SK-N-SH (cell line): ENCODE measurements around the gene NTRK2.

Source experiments
- CHD2 ChIP-seq: fragments of 150-350 bp; IDR thresholded peaks from 2 replicates; pipeline ENCODE4 v1.6.1; 2018; ENCODE audit warnings: low read length; ENCODE audit not compliant: partially characterized antibody
- CTCF ChIP-seq: fragments of 200-600 bp; sonication (generic); IDR thresholded peaks from 2 replicates; pipeline ENCODE4 v1.6.1; 2017; ENCODE audit warnings: antibody characterized with exemption, mild to moderate bottlenecking, moderate library complexity
- EP300 ChIP-seq, 2 experiments: IDR thresholded peaks; 2 replicates each; pipeline versions ENCODE4 v1.4.0 to v1.6.1; 2012; ENCODE audit warnings: borderline replicate concordance in 1 of 2, low read depth in 1 of 2, low read length in 1 of 2
- EZH2phosphoT487 ChIP-seq: fragments of 200-600 bp; sonication (generic); IDR thresholded peaks from 2 replicates; pipeline ENCODE4 v1.6.1; 2017; ENCODE audit warnings: low read depth, mixed run types, mild to moderate bottlenecking, antibody characterized with exemption, moderate library complexity, borderline replicate concordance
- JUND ChIP-seq: IDR thresholded peaks from 2 replicates; pipeline ENCODE4 v1.4.0; 2012
- MEF2A ChIP-seq: IDR thresholded peaks from 2 replicates; pipeline ENCODE4 v1.4.0; 2012; ENCODE audit warnings: low read depth, borderline replicate concordance
- RFX5 ChIP-seq: IDR thresholded peaks from 2 replicates; pipeline ENCODE4 v1.6.1; 2012; ENCODE audit warnings: mild to moderate bottlenecking, improper control_type of control experiment, low read length
- SIN3A ChIP-seq: IDR thresholded peaks from 2 replicates; pipeline ENCODE4 v1.6.1; 2012; ENCODE audit warnings: low read depth, mild to moderate bottlenecking, low read length, moderate library complexity, borderline replicate concordance
- TAF1 ChIP-seq: IDR thresholded peaks from 2 replicates; pipeline ENCODE4 v1.6.1; 2012; ENCODE audit warnings: low read depth, mild to moderate bottlenecking, low read length, moderate library complexity, borderline replicate concordance
- TCF12 ChIP-seq: IDR thresholded peaks from 2 replicates; pipeline ENCODE4 v1.4.0; 2012
- TF ChIP-seq, protein P1 (sequence below): IDR thresholded peaks from 2 replicates; pipeline ENCODE4 v1.6.1; 2012; ENCODE audit warnings: mild to moderate bottlenecking, low read depth, low read length, moderate library complexity

DNA sequence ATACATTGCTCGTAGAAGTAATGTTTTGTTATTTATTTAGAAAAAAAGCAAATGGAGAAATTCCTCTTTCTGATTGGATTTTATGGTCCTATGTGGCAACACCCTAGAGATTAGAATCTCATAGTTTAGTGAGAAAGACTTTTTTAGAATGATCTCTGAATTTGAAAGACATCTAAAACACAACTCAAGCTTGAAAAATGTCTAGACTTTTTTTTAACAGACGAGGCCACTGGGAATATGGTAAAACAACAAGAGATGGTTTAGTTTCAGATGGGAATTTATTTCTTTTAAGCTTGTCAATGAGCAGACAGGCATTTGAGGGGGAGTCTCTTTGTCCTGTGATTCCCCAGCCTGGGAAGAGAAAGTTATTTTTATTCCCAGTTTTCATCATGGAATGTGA lies 122.1 kb downstream of the NTRK2 start:
- TF ChIP-seq CTCF, result no peak
- TF ChIP-seq EZH2phosphoT487, result no peak
- no peak for TF ChIP-seq CHD2
- TF ChIP-seq TAF1, result no peak
- no peak for TF ChIP-seq SIN3A
- no peak for TF ChIP-seq JUND
- no peak for TF ChIP-seq TCF12
- no peak for TF ChIP-seq MEF2A
- TF ChIP-seq EP300 (IDR thresholded peaks at IDR 0.05; ENCODE audit: borderline replicate concordance in 1 of 2, low read depth in 1 of 2, low read length in 1 of 2), result no peak
- TF ChIP-seq, protein P1, sequence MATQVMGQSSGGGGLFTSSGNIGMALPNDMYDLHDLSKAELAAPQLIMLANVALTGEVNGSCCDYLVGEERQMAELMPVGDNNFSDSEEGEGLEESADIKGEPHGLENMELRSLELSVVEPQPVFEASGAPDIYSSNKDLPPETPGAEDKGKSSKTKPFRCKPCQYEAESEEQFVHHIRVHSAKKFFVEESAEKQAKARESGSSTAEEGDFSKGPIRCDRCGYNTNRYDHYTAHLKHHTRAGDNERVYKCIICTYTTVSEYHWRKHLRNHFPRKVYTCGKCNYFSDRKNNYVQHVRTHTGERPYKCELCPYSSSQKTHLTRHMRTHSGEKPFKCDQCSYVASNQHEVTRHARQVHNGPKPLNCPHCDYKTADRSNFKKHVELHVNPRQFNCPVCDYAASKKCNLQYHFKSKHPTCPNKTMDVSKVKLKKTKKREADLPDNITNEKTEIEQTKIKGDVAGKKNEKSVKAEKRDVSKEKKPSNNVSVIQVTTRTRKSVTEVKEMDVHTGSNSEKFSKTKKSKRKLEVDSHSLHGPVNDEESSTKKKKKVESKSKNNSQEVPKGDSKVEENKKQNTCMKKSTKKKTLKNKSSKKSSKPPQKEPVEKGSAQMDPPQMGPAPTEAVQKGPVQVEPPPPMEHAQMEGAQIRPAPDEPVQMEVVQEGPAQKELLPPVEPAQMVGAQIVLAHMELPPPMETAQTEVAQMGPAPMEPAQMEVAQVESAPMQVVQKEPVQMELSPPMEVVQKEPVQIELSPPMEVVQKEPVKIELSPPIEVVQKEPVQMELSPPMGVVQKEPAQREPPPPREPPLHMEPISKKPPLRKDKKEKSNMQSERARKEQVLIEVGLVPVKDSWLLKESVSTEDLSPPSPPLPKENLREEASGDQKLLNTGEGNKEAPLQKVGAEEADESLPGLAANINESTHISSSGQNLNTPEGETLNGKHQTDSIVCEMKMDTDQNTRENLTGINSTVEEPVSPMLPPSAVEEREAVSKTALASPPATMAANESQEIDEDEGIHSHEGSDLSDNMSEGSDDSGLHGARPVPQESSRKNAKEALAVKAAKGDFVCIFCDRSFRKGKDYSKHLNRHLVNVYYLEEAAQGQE, result no peak
- no peak for TF ChIP-seq RFX5
